IPS-15b (cell line): ENCODE results near the gene MBD6.
A peak's percentile ranks its signal among the peaks of the same experiment; 100 is the strongest.

ENCODE experiments used
- H3K27me3 ChIP-seq: one replicate; pipeline ENCODE4 v1.6.1; 2013; ENCODE audit warnings: low read length; ENCODE audit not compliant: control insufficient read depth, insufficient read depth
- H3K36me3 ChIP-seq: one replicate; pipeline ENCODE4 v1.6.1; 2013; ENCODE audit warnings: low read length; ENCODE audit not compliant: control insufficient read depth, insufficient read depth
- H3K4me1 ChIP-seq: one replicate; pipeline ENCODE4 v1.6.1; 2013; ENCODE audit warnings: mild to moderate bottlenecking, low read length; ENCODE audit not compliant: control insufficient read depth, insufficient read depth
- H3K4me3 ChIP-seq: one replicate; pipeline ENCODE4 v1.5.1; 2013; ENCODE audit warnings: low read depth, low read length
- H3K9ac ChIP-seq: one replicate; pipeline ENCODE4 v1.6.1; 2013; ENCODE audit warnings: low read depth, mild to moderate bottlenecking, low read length
- H3K9me3 ChIP-seq: one replicate; pipeline ENCODE4 v1.6.1; 2013; ENCODE audit warnings: mild to moderate bottlenecking, low read length; ENCODE audit not compliant: control insufficient read depth, insufficient read depth

The MBD6 gene, protein sequence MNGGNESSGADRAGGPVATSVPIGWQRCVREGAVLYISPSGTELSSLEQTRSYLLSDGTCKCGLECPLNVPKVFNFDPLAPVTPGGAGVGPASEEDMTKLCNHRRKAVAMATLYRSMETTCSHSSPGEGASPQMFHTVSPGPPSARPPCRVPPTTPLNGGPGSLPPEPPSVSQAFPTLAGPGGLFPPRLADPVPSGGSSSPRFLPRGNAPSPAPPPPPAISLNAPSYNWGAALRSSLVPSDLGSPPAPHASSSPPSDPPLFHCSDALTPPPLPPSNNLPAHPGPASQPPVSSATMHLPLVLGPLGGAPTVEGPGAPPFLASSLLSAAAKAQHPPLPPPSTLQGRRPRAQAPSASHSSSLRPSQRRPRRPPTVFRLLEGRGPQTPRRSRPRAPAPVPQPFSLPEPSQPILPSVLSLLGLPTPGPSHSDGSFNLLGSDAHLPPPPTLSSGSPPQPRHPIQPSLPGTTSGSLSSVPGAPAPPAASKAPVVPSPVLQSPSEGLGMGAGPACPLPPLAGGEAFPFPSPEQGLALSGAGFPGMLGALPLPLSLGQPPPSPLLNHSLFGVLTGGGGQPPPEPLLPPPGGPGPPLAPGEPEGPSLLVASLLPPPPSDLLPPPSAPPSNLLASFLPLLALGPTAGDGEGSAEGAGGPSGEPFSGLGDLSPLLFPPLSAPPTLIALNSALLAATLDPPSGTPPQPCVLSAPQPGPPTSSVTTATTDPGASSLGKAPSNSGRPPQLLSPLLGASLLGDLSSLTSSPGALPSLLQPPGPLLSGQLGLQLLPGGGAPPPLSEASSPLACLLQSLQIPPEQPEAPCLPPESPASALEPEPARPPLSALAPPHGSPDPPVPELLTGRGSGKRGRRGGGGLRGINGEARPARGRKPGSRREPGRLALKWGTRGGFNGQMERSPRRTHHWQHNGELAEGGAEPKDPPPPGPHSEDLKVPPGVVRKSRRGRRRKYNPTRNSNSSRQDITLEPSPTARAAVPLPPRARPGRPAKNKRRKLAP

DNA sequence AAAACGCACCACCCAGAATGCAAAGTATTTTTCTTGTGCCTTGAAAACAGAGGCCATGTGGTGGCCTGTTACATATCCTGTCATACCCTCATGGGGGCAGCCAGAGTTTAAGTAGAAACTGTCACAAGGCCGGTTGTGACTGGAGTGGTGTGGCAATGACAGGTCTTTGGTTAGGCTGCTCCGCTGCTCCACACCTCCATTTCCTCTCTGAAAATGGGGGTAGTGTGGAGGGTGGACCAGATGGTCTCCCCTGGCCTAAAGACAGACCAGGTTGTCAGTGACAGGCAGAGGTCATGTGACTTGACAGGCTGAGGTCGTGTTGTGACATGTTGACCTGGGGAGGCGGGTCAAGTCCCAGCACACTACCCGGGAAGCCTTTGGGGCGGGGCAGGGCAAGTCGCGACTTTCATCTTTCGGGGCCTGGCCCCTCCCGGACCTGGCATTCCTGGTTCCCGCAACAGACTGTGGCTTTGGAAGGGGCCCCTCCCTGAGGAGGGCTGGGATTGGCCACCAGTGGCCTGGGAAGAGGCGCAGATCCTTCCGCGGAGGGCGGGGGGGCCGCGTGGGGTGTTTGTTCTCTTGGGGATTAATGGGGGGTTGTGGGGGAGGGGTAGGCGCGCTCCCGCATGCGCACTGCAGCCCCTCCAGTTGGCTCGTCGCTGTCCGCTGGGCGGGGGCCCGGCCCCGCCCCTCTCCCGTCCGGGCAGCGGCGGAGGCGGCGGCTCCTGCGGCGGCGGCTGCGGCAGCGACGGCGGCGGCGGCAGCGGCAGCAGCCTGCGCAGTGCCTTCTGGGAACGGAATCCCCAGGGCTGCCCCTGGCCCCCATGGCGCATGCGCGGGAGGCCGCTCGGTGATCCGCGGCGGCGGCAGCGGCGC lies at the start of gene MBD6:
MBD6 (plus strand) TSS at position 814 of the 876 bp plus-strand sequence. CDS start 1,480 bp downstream, outside the sequence.
- H3K27me3 ChIP-seq, result no peaks in the 10 kb centered on the region
- H3K9me3 ChIP-seq, result no peaks in the 10 kb centered on the region
- H3K4me3 ChIP-seq, result peak within 1 kb of the TSS; percentile 90
- H3K9ac ChIP-seq, result peak within 1 kb of the TSS; percentile 79
- H3K4me1 ChIP-seq, result peaks cover 13% of the 10 kb centered on the region
- peaks cover 14% of the 10 kb centered on the region for H3K36me3 ChIP-seq

DNA sequence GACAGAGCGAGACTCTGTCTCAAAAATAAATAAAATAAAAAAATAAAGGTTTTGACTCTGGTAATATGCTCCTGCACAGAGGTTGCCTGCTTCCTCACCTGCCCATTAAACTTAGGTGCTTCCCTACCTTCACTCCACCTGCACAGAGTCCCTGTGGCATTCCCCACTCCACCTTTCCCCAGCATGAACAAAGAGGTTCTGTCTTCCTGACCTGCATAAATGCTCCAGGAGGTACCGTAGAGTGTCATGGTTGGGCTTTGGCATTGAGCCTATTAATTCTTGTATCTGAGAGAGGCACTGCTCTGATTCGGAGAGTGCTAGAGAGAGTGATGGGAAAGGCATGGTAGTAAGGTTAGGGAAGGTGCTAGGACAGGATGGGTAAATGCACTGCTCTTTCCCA lies 49.2 kb upstream of the MBD6 start:
- Histone ChIP-seq H3K27me3 (peaks cover 56% of the 10 kb centered on the region), H3K4me3 (no peak overlapping the region)

DNA sequence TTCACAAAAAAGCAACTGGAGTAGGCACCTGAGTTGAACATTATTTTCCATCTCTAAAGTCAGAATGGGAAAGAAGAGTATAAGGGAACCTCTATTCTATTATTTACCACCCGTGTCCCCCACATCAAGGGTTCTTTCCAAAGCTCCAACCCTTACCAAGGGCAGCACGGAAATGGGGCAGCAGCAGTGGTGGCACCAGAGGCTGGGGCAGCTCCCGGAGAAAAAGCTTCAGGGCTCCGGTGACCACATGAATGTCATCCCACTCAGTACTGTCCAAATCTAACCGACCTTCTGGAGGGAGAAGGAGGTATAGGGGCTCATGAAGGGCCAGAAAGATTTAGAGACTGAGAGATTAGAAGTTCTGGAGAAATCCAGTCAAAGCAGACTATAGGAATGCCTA lies 48.7 kb upstream of the MBD6 start:
- Histone ChIP-seq H3K9ac (no peak overlapping the region), H3K27me3 (peaks cover 59% of the 10 kb centered on the region), H3K4me3 (no peak overlapping the region), H3K9me3 (no peaks in the 10 kb centered on the region), H3K4me1 (peaks cover 6% of the 10 kb centered on the region), H3K36me3 (peaks cover 12% of the 10 kb centered on the region)

More for the DNA sequence above, 49.2 kb upstream of the MBD6 start:
- Histone ChIP-seq H3K9ac (no peak overlapping the region), H3K36me3 (peaks cover 12% of the 10 kb centered on the region), H3K4me1 (peaks cover 6% of the 10 kb centered on the region), H3K9me3 (no peaks in the 10 kb centered on the region)

DNA sequence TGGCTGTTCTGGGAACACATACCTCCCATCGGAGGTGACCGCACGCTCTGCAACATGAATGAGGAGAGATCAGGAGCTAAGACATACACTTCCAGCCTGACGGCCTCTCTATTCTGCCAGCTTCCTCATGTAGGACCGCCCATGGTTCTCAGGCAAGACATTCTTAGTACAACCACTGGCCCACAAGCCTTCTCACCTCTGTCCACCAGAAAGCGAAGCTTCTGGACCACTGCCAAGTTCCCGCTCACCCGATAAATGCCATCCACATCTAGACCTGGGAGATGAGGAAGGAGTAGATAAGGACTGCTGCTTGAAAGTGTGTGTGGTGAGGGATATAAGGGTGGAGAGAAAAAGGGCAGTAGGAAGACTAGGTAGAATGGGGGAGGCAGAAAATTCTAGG lies 48.2 kb upstream of the MBD6 start:
- Histone ChIP-seq H3K9ac (no peak overlapping the region), H3K36me3 (peaks cover 7% of the 10 kb centered on the region), H3K4me1 (peaks cover 6% of the 10 kb centered on the region), H3K27me3 (peaks cover 62% of the 10 kb centered on the region), H3K4me3 (no peak overlapping the region), H3K9me3 (no peaks in the 10 kb centered on the region)

DNA sequence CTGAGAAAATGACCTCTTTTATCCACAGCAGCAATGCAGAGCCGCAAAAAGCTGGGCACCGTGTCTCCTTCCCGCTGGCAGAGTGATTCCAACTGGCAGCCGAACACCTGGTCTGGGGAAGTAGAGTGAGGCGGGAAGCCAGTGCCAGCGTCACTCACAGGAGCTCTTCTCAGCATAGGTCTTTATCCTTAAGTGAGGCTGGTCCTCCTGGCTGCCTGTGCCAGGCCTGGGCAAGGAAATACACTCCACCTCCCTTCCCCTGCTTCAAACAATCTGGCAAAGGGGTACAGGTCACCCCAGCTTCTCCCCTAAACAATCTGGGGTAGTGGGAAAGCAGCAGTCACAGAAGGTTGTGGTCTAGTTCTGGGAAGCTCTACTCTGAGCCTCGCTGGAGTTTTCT lies 47.8 kb upstream of the MBD6 start:
- Histone ChIP-seq H3K27me3 (peaks cover 63% of the 10 kb centered on the region), H3K36me3 (peaks cover 5% of the 10 kb centered on the region), H3K4me3 (peak overlapping the region; percentile 45)

DNA sequence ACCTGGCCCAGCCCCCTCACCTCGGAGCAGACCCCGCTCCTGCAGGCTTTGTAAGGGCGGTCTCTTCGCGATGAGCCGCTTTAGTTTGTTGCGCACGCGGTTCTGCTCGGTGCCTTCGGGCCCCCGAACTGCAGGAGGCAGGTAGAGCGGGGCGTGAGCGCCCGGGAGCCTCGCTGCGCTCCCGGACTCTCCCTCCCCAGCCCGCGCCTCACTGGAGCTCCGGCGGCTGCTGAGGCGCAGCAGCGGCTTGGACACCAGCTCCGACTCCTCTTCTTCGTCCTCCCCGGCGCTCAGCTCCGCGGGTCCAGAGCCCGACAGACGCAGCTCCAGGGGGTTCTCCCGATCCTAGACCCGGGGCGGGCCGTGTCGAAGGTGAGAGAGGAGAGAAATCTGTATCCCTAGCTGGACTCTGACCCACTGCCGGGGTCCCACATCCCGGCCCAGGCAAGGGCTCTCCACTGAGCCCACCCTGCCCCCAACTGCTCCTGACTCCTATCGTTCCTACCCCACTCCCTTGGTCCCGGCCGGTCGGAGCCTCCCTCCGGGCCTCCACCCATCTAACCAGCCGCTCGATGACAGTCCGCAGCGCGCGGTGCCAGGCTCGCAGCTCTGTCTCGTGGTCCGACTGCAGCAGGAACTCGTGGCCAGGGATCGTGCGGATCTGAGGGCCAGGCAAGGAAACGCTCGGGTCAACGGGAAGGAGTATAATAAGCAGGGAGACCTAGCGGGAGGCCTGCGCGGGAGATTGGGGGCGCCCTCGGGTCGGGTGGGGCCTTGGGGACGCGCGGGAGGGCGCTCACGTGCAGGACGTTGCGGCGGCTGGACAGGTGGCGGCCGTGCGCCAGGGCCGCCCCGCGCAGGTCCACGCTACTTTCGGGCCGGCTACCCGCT lies 47.1 kb upstream of the MBD6 start:
- peaks cover 64% of the 10 kb centered on the region for H3K27me3 ChIP-seq
- H3K4me3 ChIP-seq, result peak overlapping the region; percentile 45
- no peak overlapping the region for H3K9ac ChIP-seq
- H3K9me3 ChIP-seq, result no peaks in the 10 kb centered on the region
- H3K4me1 ChIP-seq, result peaks cover 6% of the 10 kb centered on the region
- peaks cover 1% of the 10 kb centered on the region for H3K36me3 ChIP-seq

More for the DNA sequence above, 47.8 kb upstream of the MBD6 start:
- Histone ChIP-seq H3K9ac (no peak overlapping the region), H3K9me3 (no peaks in the 10 kb centered on the region), H3K4me1 (peaks cover 6% of the 10 kb centered on the region)

DNA sequence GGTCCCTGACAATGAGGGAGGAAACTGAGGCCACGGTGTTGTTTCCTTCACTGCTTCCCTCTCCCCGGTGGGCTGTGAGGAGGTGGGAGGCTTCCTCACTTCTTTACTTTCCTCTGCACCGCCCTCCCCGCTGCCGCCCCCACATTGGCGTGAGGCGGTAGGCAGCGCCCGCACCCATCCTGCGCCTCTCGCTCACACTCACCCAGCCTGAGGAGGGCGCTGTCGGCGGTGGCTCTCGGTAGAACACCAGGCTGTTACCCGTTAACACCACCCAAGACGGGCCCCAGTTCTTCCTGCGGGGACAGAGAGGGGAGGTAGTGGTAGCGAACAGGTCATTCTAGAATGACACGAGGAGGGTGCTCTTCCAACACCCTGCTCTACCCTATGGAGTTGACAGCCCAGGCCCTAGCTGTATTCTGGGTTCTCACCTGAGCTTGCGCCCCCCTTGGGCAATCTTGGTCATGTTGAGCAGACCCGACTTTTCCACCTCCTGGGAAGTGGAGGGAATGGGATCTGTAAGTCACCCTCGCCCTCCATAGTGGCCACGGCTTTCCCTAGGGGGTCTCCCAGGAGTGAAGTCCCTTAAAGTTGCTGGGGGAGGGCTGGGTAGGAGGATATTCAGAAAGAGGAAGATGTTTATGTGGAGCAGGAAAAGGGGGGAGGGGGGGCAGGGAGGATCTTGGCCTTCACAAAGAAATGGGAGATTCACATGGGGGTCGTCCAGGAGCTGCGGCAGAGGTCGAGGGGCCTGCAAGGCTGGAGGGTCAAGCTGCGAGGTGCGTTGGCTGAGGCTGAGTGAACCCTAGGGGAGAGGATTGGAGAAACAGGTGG lies 46.2 kb upstream of the MBD6 start:
- H3K36me3 ChIP-seq, result no peaks in the 10 kb centered on the region
- peaks cover 6% of the 10 kb centered on the region for H3K4me1 ChIP-seq
- H3K4me3 ChIP-seq, result peak overlapping the region; percentile 45
- no peaks in the 10 kb centered on the region for H3K9me3 ChIP-seq
- no peak overlapping the region for H3K9ac ChIP-seq
- H3K27me3 ChIP-seq, result peaks cover 65% of the 10 kb centered on the region

DNA sequence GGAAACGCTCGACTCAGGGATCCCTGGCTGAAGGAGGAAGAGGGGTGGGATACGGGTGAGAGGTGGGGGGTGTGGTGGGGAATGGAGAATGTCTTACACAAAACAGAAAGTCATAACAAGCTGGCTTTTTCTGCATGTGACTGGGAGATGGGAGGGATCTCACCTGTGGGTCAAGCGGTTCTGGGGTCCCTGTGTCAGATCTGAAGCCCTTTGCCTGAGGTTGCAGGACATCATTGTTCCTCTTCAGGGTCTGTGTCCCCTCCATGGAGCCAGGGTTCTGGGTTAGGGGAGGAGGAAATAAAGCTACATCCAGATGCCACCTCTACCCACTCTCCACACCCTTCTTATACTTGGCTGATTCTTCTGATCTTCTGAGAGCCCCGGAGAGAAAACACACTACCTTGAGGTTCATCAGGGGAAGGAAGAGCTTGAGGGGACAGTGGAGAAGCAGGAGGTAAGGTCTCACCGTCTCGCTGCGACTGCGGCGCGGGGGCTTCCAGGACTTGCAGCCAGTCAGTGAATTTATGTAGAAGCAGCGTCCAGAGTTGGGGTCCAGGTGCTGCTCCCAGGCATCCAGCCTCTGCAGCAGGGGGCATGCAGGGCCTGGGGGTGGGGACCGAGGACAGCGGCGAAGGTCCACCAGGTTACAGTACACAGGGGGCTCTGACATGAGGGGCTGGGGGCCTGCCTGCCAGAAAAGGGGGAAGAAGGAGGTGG lies 45.5 kb upstream of the MBD6 start:
- Histone ChIP-seq H3K27me3 (peaks cover 60% of the 10 kb centered on the region), H3K36me3 (no peaks in the 10 kb centered on the region), H3K4me1 (peaks cover 6% of the 10 kb centered on the region), H3K9ac (no peak overlapping the region), H3K9me3 (no peaks in the 10 kb centered on the region), H3K4me3 (no peak overlapping the region)

DNA sequence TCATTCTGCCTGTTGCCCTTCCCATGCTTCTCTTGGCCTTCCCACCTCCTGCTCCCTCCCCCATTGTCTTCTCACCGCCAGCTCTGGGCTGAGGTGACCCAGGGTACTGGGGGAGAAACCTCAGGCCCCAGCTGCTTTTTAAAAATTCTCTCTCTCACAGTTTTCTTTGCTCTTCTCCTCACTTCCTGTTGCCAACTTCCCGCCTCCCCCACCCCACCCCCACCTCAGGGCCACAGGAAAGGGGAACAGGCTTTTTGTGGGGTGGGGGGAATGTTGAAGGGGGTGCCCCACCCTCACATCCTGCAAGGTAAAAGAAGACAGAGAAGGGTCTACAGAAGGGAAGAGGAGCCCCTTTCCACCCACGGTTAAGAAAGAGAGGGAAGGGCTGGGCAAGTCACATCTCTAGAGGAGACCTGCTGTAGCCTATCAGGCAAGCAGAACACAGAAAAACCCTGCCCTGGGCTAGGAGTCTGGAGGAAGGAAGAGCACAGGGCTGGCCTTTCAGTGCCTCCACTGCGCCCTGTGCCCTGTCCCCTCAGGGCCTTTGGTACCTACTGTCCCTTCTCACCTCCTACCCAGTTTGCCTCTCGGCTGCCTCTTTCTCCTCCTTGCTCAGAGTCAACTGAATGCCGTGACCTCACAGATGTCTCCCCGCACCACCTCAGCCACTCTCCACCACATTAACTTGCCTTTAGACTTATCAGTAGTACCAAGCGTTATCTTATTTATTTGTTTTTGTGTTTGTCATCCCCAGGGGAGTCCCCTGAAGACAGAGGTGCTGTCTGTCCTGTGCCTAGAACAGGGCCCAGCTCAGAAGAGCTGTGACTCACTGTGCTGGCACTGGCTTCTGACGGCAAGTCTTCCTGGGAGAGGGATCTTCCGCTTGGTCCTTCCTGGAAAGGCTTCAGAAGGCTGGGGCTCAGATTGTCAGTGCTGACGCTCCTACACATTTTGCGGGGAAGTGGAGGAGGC lies 44.6 kb upstream of the MBD6 start:
- Histone ChIP-seq H3K36me3 (no peaks in the 10 kb centered on the region), H3K9me3 (no peaks in the 10 kb centered on the region), H3K4me1 (peaks cover 6% of the 10 kb centered on the region), H3K27me3 (peaks cover 52% of the 10 kb centered on the region), H3K4me3 (no peak overlapping the region), H3K9ac (no peak overlapping the region)
